PFSK-1 (cell line): Measurements from ENCODE around the gene PSMB2.

Source experiments
- POLR2AphosphoS5 ChIP-seq: IDR thresholded peaks from 2 replicates; pipeline ENCODE4 v1.6.1; 2012; ENCODE audit warnings: low read depth, mild to moderate bottlenecking, control low read depth, low read length, moderate library complexity
- TAF1 ChIP-seq: IDR thresholded peaks from 2 replicates; pipeline ENCODE4 v1.6.1; 2012; ENCODE audit warnings: low read length, control low read depth, borderline replicate concordance; ENCODE audit not compliant: insufficient read depth

- TF ChIP-seq TAF1 = no peak
- no peak for TF ChIP-seq POLR2AphosphoS5
Observed at GRCh38 chr1:35590476-35591040, 50.8 kb downstream of the PSMB2 start.
